CD14-positive monocyte (primary cell): Measurements from ENCODE around the gene ZDBF2. TPM values are rescaled to one million over a fixed set of nuclear protein-coding genes. Genes with fewer than 3 reads are reported as not detected.

Experiments
- DNase-seq, 3 donors: peaks; one replicate each; pipeline ENCODE4 v3.0.0-alpha.2; 2011 to 2022
- H2AFZ ChIP-seq: 2 replicates; pipeline ENCODE4 v1.6.0; 2012; ENCODE audit warnings: mild to moderate bottlenecking, low read depth, low read length, inconsistent platforms; ENCODE audit not compliant: insufficient read depth, poor library complexity, severe bottlenecking
- H3K27ac ChIP-seq, 2 donors: 1 replicate in 1 of 2; 2 replicates in 1 of 2; pipeline ENCODE4 v1.5.1; 2012 to 2013; ENCODE audit warnings: low read length in 2 of 2, control low read depth in 1 of 2, inconsistent platforms in 1 of 2, low read depth in 1 of 2, mild to moderate bottlenecking in 1 of 2
- H3K27me3 ChIP-seq, 2 donors: one replicate each; pipeline versions ENCODE4 v1.6.0 to v1.6.1; 2011 to 2013; ENCODE audit warnings: low read length in 2 of 2; ENCODE audit not compliant: control insufficient read depth in 2 of 2, insufficient read depth in 2 of 2
- H3K36me3 ChIP-seq, 2 donors: replicated peaks in 1 of 2; 1 replicate in 1 of 2; 2 replicates in 1 of 2; pipeline versions ENCODE4 v1.5.1 to v1.6.1; 2012 to 2013; ENCODE audit warnings: low read length in 2 of 2, control low read depth in 1 of 2, inconsistent platforms in 1 of 2, mild to moderate bottlenecking in 1 of 2; ENCODE audit not compliant: insufficient read depth in 2 of 2, control insufficient read depth in 1 of 2
- H3K4me1 ChIP-seq, 2 donors: 1 replicate in 1 of 2; 2 replicates in 1 of 2; pipeline versions ENCODE4 v1.5.1 to v1.6.1; 2012 to 2013; ENCODE audit warnings: low read length in 2 of 2, control low read depth in 1 of 2, inconsistent platforms in 1 of 2, mild to moderate bottlenecking in 1 of 2, moderate library complexity in 1 of 2; ENCODE audit not compliant: insufficient read depth in 2 of 2, control insufficient read depth in 1 of 2
- H3K4me2 ChIP-seq: replicated peaks from 2 replicates; pipeline ENCODE3; 2012; ENCODE audit warnings: low read length, moderate library complexity, mild to moderate bottlenecking; ENCODE audit not compliant: poor library complexity, severe bottlenecking; ENCODE audit errors: extremely low read depth
- H3K4me3 ChIP-seq, 3 experiments: fragments of 200-600 bp in 1 of 3; sonication (generic) in 1 of 3; replicated peaks in 1 of 3; 1 replicate in 2 of 3; 2 replicates in 1 of 3; pipeline ENCODE4 v1.5.1; 2011 to 2013; ENCODE audit warnings: low read length in 3 of 3, mild to moderate bottlenecking in 3 of 3, control low read depth in 2 of 3, low read depth in 2 of 3, inconsistent platforms in 1 of 3, moderate library complexity in 1 of 3
- H3K79me2 ChIP-seq: 2 replicates; pipeline ENCODE4 v1.6.0; 2012; ENCODE audit warnings: mild to moderate bottlenecking, control low read depth, inconsistent platforms, low read length, moderate library complexity; ENCODE audit not compliant: insufficient read depth
- H3K9ac ChIP-seq: 2 replicates; pipeline ENCODE4 v1.6.0; 2017; ENCODE audit warnings: low read length, mild to moderate bottlenecking; ENCODE audit not compliant: insufficient read depth, poor library complexity, severe bottlenecking
- H3K9me3 ChIP-seq, 2 donors: replicated peaks in 1 of 2; 1 replicate in 1 of 2; 2 replicates in 1 of 2; pipeline versions ENCODE4 v1.5.1 to v1.6.1; 2012 to 2013; ENCODE audit warnings: low read length in 2 of 2, control low read depth in 1 of 2; ENCODE audit not compliant: control insufficient read depth in 1 of 2, insufficient read depth in 1 of 2
- H4K20me1 ChIP-seq: 2 replicates; pipeline ENCODE4 v1.6.0; 2012; ENCODE audit warnings: mild to moderate bottlenecking, low read length, control low read depth, moderate library complexity; ENCODE audit not compliant: insufficient read depth
- H3K27ac Mint-ChIP-seq, 7 donors: one replicate each; pipeline ENCODE4 v1.8.0; 2020; ENCODE audit warnings: mild to moderate bottlenecking in 7 of 7, mixed read lengths in 7 of 7, moderate library complexity in 6 of 7, inconsistent platforms in 2 of 7
- H3K27me3 Mint-ChIP-seq, 3 donors: one replicate each; pipeline ENCODE4 v1.8.0; 2021 to 2022; ENCODE audit warnings: low read depth in 3 of 3, mild to moderate bottlenecking in 3 of 3, mixed read lengths in 3 of 3, moderate library complexity in 3 of 3, inconsistent platforms in 1 of 3
- H3K36me3 Mint-ChIP-seq, 2 donors: one replicate each; pipeline ENCODE4 v1.8.0; 2020; ENCODE audit warnings: mixed read lengths in 2 of 2, inconsistent platforms in 1 of 2, mild to moderate bottlenecking in 1 of 2
- H3K4me1 Mint-ChIP-seq: one replicate; pipeline ENCODE4 v1.8.0; 2020; ENCODE audit warnings: mild to moderate bottlenecking, mixed read lengths
- H3K4me3 Mint-ChIP-seq, 2 donors: one replicate each; pipeline ENCODE4 v1.8.0; 2020; ENCODE audit warnings: mild to moderate bottlenecking in 2 of 2, mixed read lengths in 2 of 2, moderate library complexity in 1 of 2
- H3K9me3 Mint-ChIP-seq, 7 donors: one replicate each; pipeline ENCODE4 v1.8.0; 2020 to 2022; ENCODE audit warnings: mixed read lengths in 7 of 7, mild to moderate bottlenecking in 6 of 7, moderate library complexity in 6 of 7, inconsistent platforms in 2 of 7
- WGBS: methylation state at CpG from one replicate; pipeline ENCODE4 v1.1.5; 2013; ENCODE audit warnings: missing lambda C conversion rate; ENCODE audit not compliant: insufficient coverage; 5-methylcytosine and 5-hydroxymethylcytosine counted together
- intact Hi-C, 2 donors: fragments of 100-400 bp; cut with micrococcal nuclease; formaldehyde crosslinking; loops; one replicate each; pipeline versions ENCODE4 v1.15.0 to v1.15.1; 2023
- polyA plus RNA-seq, 3 donors: library from polyadenylated mRNA; depleted of rRNA in 1 of 3; unstranded in 2 of 3; stranded (reverse) in 1 of 3; fragments of 300-500 nt in 2 of 3; fragments of >200 nt in 1 of 3; fragmentation: Illumina TruSeq in 2 of 3; gene quantifications; 1 replicate in 2 of 3; 2 replicates in 1 of 3; pipeline ENCODE4 v1.2.3, GENCODE V29; 2012 to 2021
- TF ChIP-seq, protein P1 (sequence below): fragments of 200-600 bp; IDR thresholded peaks from one replicate; pipeline ENCODE4 v1.8.0; 2022; ENCODE audit warnings: antibody characterized with exemption, mild to moderate bottlenecking

The ZDBF2 gene
- polyA plus RNA-seq, 3 donors: 0.16 to 0.18 TPM; not detected in 1

DNA sequence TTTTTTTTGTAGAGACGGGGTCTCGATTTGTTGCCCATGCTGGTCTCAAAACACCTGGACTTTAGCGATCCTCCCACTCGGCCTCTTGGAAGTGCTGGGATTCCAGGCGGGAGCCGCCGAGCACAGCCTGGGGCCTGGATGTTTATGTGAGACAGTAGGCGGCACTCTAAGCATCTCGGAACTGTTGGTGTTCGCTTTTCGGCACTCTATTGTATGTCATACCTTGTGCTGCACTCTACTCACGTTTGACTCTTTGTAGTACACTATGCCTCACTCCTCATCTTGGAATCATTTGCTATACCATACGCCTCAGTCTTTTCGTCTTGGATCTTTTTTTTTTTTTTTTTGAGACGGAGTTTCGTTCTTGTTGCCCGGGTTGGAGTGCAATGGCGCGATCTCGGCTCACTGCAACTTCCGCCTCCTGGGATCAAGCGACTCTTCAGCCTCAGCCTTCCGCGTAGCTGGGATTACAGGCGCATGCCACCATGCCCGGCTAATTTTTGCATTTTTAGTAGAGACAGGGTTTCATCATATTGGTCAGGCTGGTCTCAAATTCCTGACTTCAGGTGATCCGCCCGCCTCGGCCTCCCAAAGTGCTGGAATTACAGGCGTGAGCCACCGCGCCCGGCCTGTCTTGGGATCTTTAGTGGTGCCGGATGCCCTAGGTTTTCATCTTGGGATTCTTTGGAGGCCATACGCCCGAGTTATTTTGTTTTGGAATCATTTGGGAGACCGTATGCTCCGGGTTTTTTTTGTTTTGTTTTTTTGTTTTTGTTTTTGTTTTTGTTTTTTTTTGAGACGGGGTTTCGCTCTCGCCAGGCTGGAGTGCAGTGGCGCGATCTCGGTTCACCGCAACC lies 24.2 kb upstream of the ZDBF2 start:
- Histone ChIP-seq H3K27ac (no peak overlapping the region), H3K79me2 (no peaks in the 10 kb centered on the region), H3K4me2 (peak overlapping the region; percentile 61), H3K4me1 (peaks cover 21 to 23% of the 10 kb centered on the region in 2 donors), H3K4me3 (peak overlapping the region in 2 of 3 experiments; percentile 12 to 70), H3K27me3 (peaks cover 51 to 79% of the 10 kb centered on the region in 2 donors), H3K9ac (no peak overlapping the region), H3K36me3 (no peaks in the 10 kb centered on the region), H3K9me3 (peaks cover 8 to 29% of the 10 kb centered on the region in 2 donors), H4K20me1 (no peaks in the 10 kb centered on the region), H2AFZ (peak overlapping the region; percentile 30)
- peaks cover 0 to 3% of the 10 kb centered on the region in 2 donors for H3K36me3 Mint-ChIP-seq
- H3K4me1 Mint-ChIP-seq: peaks cover 25% of the 10 kb centered on the region
- no peak for DNase-seq
- TF ChIP-seq, protein P1, sequence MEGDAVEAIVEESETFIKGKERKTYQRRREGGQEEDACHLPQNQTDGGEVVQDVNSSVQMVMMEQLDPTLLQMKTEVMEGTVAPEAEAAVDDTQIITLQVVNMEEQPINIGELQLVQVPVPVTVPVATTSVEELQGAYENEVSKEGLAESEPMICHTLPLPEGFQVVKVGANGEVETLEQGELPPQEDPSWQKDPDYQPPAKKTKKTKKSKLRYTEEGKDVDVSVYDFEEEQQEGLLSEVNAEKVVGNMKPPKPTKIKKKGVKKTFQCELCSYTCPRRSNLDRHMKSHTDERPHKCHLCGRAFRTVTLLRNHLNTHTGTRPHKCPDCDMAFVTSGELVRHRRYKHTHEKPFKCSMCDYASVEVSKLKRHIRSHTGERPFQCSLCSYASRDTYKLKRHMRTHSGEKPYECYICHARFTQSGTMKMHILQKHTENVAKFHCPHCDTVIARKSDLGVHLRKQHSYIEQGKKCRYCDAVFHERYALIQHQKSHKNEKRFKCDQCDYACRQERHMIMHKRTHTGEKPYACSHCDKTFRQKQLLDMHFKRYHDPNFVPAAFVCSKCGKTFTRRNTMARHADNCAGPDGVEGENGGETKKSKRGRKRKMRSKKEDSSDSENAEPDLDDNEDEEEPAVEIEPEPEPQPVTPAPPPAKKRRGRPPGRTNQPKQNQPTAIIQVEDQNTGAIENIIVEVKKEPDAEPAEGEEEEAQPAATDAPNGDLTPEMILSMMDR: no peak
- peaks cover 71 to 80% (median 74%) of the 10 kb centered on the region in 3 donors for H3K27me3 Mint-ChIP-seq
- intact Hi-C loops: no loop called here
- WGBS: 56% methylated on average over 27 of the region's 45 CpGs
- H3K9me3 Mint-ChIP-seq: peaks cover 15 to 51% (median 35%) of the 10 kb centered on the region in 7 donors
- peak overlapping the region; percentile 82 to 94 for H3K4me3 Mint-ChIP-seq
- H3K27ac Mint-ChIP-seq: peak overlapping the region in 1 of 7 donors; percentile 2

DNA sequence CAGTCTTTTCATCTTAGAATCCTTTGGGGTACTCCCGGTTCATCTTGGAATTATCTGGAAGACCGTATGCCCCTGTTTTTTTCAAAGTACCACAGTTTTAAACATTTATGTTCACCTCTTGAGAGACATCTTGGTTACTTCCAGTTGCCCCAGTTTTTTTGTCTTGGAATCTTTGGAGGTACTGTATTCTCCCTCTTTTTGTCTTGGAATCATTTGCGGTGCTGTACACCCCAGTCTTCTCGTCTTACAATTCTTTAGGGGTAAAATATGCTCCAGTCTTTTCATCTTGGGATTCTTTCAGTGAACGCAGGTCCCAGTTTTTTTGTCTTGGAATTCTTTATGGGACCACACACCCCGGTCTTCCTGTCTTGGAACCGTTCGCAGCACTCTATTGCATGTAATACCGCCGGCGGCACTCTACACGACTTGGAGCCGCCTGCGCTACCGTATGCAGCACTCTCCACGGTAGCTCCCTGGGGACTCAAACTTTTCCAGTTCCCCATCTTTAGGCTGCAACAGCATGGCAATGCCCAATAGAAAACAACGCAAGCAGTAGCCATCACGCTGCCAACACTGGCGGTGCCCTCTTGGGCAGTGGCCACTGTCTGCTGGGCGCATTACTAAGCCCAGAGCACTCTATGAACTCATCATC lies 21.2 kb upstream of the ZDBF2 start:
- Histone ChIP-seq H3K4me3 (no peak overlapping the region), H3K79me2 (no peaks in the 10 kb centered on the region), H2AFZ (no peak overlapping the region), H3K4me2 (no peak overlapping the region), H3K4me1 (peaks cover 4 to 5% of the 10 kb centered on the region in 2 donors), H3K27me3 (peaks cover 65 to 97% of the 10 kb centered on the region in 2 donors), H4K20me1 (no peaks in the 10 kb centered on the region), H3K9me3 (peaks cover 8 to 34% of the 10 kb centered on the region in 2 donors), H3K27ac (no peak overlapping the region), H3K9ac (no peak overlapping the region), H3K36me3 (no peaks in the 10 kb centered on the region)
- Mint-ChIP-seq H3K27me3 (peaks cover 86 to 95% (median 90%) of the 10 kb centered on the region in 3 donors), H3K4me3 (peak overlapping the region in 1 of 2 donors; percentile 79), H3K36me3 (peaks cover 0 to 3% of the 10 kb centered on the region in 2 donors), H3K4me1 (peaks cover 11% of the 10 kb centered on the region), H3K9me3 (peaks cover 15 to 52% (median 30%) of the 10 kb centered on the region in 7 donors), H3K27ac (no peak overlapping the region)
- 54% methylated on average over 17 of the region's 20 CpGs for WGBS
- TF ChIP-seq, protein P1: no peak
- DNase-seq: no peak
- intact Hi-C loops: no loop called here
